A549 (cell line): ENCODE results near the gene WASF2. TPM values are rescaled to one million over a fixed set of nuclear protein-coding genes. Genes with fewer than 3 reads are reported as not detected.

ENCODE experiments used
- ATAC-seq, 2 experiments: fragments of 200-7000 bp in 1 of 2; fragments of >200 bp in 1 of 2; cut with Nextera tagmentation in 1 of 2; cut with Tn5 transposase in 1 of 2; 3 replicates each; pipeline versions ENCODE4 v1.8.0 to v1.9.1; 2018 to 2020; ENCODE audit warnings: mild to moderate bottlenecking in 1 of 2, moderate library complexity in 1 of 2
- CTCF ChIA-PET: fragments of 300-600 bp; sonication (Branson Sonifier 250); formaldehyde crosslinking; extraction: SDS; loops from one replicate; lab custom pipeline; 2021; ENCODE audit warnings: antibody characterized with exemption, inconsistent platforms; lab: Yijun Ruan, JAX
- POLR2A ChIA-PET: fragments of 350-600 bp; formaldehyde crosslinking; extraction: SDS; loops from one replicate; lab custom pipeline; 2021; ENCODE audit warnings: antibody characterized with exemption, inconsistent platforms; lab: Yijun Ruan, JAX
- DNase-seq, 2 experiments: peaks; one replicate each; pipeline versions ENCODE4 v3.0.0 to v3.0.0-alpha.2; 2011 to 2016; ENCODE audit warnings: low read depth in 1 of 2, low spot score in 1 of 2
- FAIRE-seq: peaks from 2 replicates; lab custom pipeline; 2011; peaks lifted over from hg19 to GRCh38; lab: Jason Lieb, UNC
- H3K27ac ChIP-seq, 2 experiments: fragments of >200 bp; sonication (Bioruptor Twin); formaldehyde crosslinking; 3 replicates each; pipeline ENCODE4 v1.5.1; 2016 to 2017
- H3K4me1 ChIP-seq: fragments of >200 bp; sonication (Bioruptor Twin); formaldehyde crosslinking; 3 replicates; pipeline ENCODE4 v1.6.1; 2016
- H3K4me2 ChIP-seq: fragments of >200 bp; sonication (Bioruptor Twin); formaldehyde crosslinking; 3 replicates; pipeline ENCODE4 v1.6.1; 2016
- H3K4me3 ChIP-seq: fragments of >200 bp; sonication (Bioruptor Twin); formaldehyde crosslinking; 3 replicates; pipeline ENCODE4 v1.5.1; 2016
- H3K9me3 ChIP-seq: fragments of >200 bp; sonication (Bioruptor Twin); formaldehyde crosslinking; 3 replicates; pipeline ENCODE4 v1.6.1; 2016
- CEBPB ChIP-seq, 2 experiments: fragments of >200 bp in 1 of 2; sonication (Bioruptor Twin) in 1 of 2; formaldehyde crosslinking in 1 of 2; IDR thresholded peaks; 2 replicates each; pipeline ENCODE4 v1.6.1; 2012 to 2016
- CHD2 ChIP-seq: fragments of 150-350 bp; IDR thresholded peaks from 2 replicates; pipeline ENCODE4 v1.6.1; 2014; ENCODE audit warnings: low read length; ENCODE audit not compliant: partially characterized antibody
- CHD4 ChIP-seq: fragments of 200-600 bp; sonication (generic); IDR thresholded peaks from 2 replicates; pipeline ENCODE4 v1.6.1; 2016; ENCODE audit warnings: antibody characterized with exemption, mild to moderate bottlenecking, borderline replicate concordance
- EHF ChIP-seq: fragments of 250-450 bp; sonication (Bioruptor Pico); IDR thresholded peaks from 2 replicates; pipeline ENCODE4 v1.5.0; 2020; ENCODE audit warnings: mild to moderate bottlenecking
- EHMT2 ChIP-seq: fragments of 200-600 bp; sonication (generic); IDR thresholded peaks from 2 replicates; pipeline ENCODE4 v1.6.1; 2016; ENCODE audit warnings: antibody characterized with exemption, low read depth, mild to moderate bottlenecking, moderate library complexity
- EP300 ChIP-seq, 2 experiments: fragments of >200 bp; sonication (Bioruptor Twin); formaldehyde crosslinking; IDR thresholded peaks; 2 replicates in 1 of 2; 3 replicates in 1 of 2; pipeline ENCODE4 v1.6.1; 2016 to 2017
- HDAC2 ChIP-seq: fragments of 200-600 bp; sonication (generic); IDR thresholded peaks from 2 replicates; pipeline ENCODE4 v1.6.1; 2016
- HOXA7 ChIP-seq: fragments of 250-450 bp; sonication (Bioruptor Pico); IDR thresholded peaks from 2 replicates; pipeline ENCODE4 v1.5.0; 2020; ENCODE audit warnings: mild to moderate bottlenecking, moderate library complexity
- HOXB5 ChIP-seq: fragments of 250-450 bp; sonication (Bioruptor Pico); IDR thresholded peaks from 2 replicates; pipeline ENCODE4 v1.5.0; 2020; ENCODE audit warnings: mild to moderate bottlenecking, moderate library complexity
- JUNB ChIP-seq: fragments of >200 bp; sonication (Bioruptor Twin); formaldehyde crosslinking; IDR thresholded peaks from 2 replicates; pipeline ENCODE4 v1.6.1; 2016
- KDM1A ChIP-seq: fragments of 200-600 bp; sonication (generic); IDR thresholded peaks from 2 replicates; pipeline ENCODE4 v1.6.1; 2016; ENCODE audit warnings: low read depth, mild to moderate bottlenecking
- KDM5A ChIP-seq: fragments of 200-600 bp; sonication (generic); IDR thresholded peaks from 2 replicates; pipeline ENCODE4 v1.6.1; 2016; ENCODE audit warnings: antibody characterized with exemption, mild to moderate bottlenecking
- MAFK ChIP-seq: fragments of 450-650 bp; IDR thresholded peaks from 2 replicates; pipeline ENCODE4 v1.6.1; 2014; ENCODE audit not compliant: partially characterized antibody
- MYC ChIP-seq: IDR thresholded peaks from 2 replicates; pipeline ENCODE4 v1.6.1; 2012; ENCODE audit warnings: mild to moderate bottlenecking, inconsistent platforms, low read length, improper control_type of control experiment, borderline replicate concordance
- NFE2L2 ChIP-seq: fragments of 150-350 bp; conservative IDR thresholded peaks from 2 replicates; pipeline ENCODE4 v1.6.1; 2014; ENCODE audit warnings: low read length
- NR3C1 ChIP-seq: fragments of >200 bp; sonication (Bioruptor Twin); formaldehyde crosslinking; IDR thresholded peaks from 3 replicates; pipeline ENCODE4 v1.6.1; 2017
- POLR2A ChIP-seq: IDR thresholded peaks from 2 replicates; pipeline ENCODE4 v1.6.1; 2012; ENCODE audit warnings: mild to moderate bottlenecking, low read length
- POLR2AphosphoS2 ChIP-seq: conservative IDR thresholded peaks from 2 replicates; pipeline ENCODE4 v1.6.1; 2012; ENCODE audit warnings: low read length, improper control_type of control experiment, inconsistent platforms
- RCOR1 ChIP-seq: fragments of 150-350 bp; IDR thresholded peaks from 2 replicates; pipeline ENCODE4 v1.6.1; 2014; ENCODE audit warnings: antibody characterized with exemption, low read length, low read depth
- SREBF2 ChIP-seq: fragments of 450-650 bp; IDR thresholded peaks from 2 replicates; pipeline ENCODE4 v1.6.1; 2014; ENCODE audit warnings: mild to moderate bottlenecking, moderate library complexity
- TP53 ChIP-seq: fragments of 250-450 bp; sonication (Bioruptor Pico); IDR thresholded peaks from 2 replicates; pipeline ENCODE4 v1.5.0; 2021; ENCODE audit warnings: mild to moderate bottlenecking, moderate library complexity
- ZC3H11A ChIP-seq: fragments of 450-650 bp; IDR thresholded peaks from 2 replicates; pipeline ENCODE4 v1.6.1; 2014; ENCODE audit warnings: antibody characterized with exemption, mild to moderate bottlenecking
- ZFP36 ChIP-seq: fragments of 450-650 bp; IDR thresholded peaks from 2 replicates; pipeline ENCODE4 v1.6.1; 2014; ENCODE audit warnings: borderline replicate concordance; ENCODE audit not compliant: partially characterized antibody
- ZSCAN20 ChIP-seq: fragments of 250-450 bp; sonication (Bioruptor Pico); IDR thresholded peaks from 2 replicates; pipeline ENCODE4 v1.8.0; 2022; ENCODE audit warnings: mild to moderate bottlenecking, moderate library complexity
- WGBS: methylation state at CpG from one replicate; pipeline ENCODE4 v1.1.6; 2017; ENCODE audit errors: missing lambda C conversion rate; 5-methylcytosine and 5-hydroxymethylcytosine counted together
- polyA plus RNA-seq, 4 experiments: library from polyadenylated mRNA; depleted of rRNA in 3 of 4; stranded (reverse); fragments of >200 nt; fragmentation: RNase III in 1 of 4; extraction: RNeasy Plus Mini Kit Qiagen cat#74134 plus additional on column Dnase treatment in 1 of 4; gene quantifications; 2 replicates in 3 of 4; 3 replicates in 1 of 4; pipeline ENCODE4 v1.2.3, GENCODE V29; 2011 to 2017
- TF ChIP-seq, protein P1 (sequence below): IDR thresholded peaks from 2 replicates; pipeline ENCODE4 v1.6.1; 2012
- TF ChIP-seq, protein P2 (sequence below): fragments of 450-650 bp; IDR thresholded peaks from 2 replicates; pipeline ENCODE4 v1.6.1; 2014; ENCODE audit warnings: antibody characterized with exemption

The WASF2 gene
- polyA plus RNA-seq, 2 of the 4 experiments (the other 2 are of a cell fraction) = 22.7 to 44.9 TPM

DNA sequence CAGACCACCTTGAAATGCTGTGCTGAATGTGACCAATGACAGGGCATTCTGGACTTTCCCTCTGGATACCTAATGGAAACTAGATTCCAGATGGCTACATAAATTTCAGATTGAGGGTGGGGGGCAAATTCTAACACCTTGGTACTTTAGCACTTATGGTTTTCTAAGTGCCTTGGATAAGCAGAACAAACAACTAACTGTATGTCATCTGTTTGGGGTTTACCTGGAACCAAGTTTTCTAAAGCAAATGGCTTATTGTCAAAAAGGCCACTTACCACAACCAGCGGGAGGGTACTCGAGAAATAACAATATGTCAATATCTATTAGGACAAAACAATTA is 58.4 kb downstream of the WASF2 start:
- DNase-seq (no peak), ATAC-seq (no peak), FAIRE-seq (no peak)
- Histone ChIP-seq H3K4me1 (peaks cover 15% of the 10 kb centered on the region), H3K27ac (no peak overlapping the region), H3K9me3 (no peaks in the 10 kb centered on the region), H3K4me3 (no peak overlapping the region), H3K4me2 (no peak overlapping the region)
- TF ChIP-seq, protein P1, sequence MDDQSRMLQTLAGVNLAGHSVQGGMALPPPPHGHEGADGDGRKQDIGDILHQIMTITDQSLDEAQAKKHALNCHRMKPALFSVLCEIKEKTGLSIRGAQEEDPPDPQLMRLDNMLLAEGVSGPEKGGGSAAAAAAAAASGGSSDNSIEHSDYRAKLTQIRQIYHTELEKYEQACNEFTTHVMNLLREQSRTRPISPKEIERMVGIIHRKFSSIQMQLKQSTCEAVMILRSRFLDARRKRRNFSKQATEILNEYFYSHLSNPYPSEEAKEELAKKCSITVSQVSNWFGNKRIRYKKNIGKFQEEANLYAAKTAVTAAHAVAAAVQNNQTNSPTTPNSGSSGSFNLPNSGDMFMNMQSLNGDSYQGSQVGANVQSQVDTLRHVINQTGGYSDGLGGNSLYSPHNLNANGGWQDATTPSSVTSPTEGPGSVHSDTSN = no peak
- no peak for TF ChIP-seq EHMT2
- no peak for TF ChIP-seq ZFP36
- no peak for TF ChIP-seq HDAC2
- no peak for TF ChIP-seq CEBPB (IDR thresholded peaks at IDR 0.05)
- no peak for TF ChIP-seq KDM1A
- TF ChIP-seq SREBF2 = no peak
- no peak for TF ChIP-seq TP53 (CRISPR knock-in tag)
- no peak for TF ChIP-seq CHD2
- no peak for TF ChIP-seq ZC3H11A
- TF ChIP-seq CHD4 = no peak
- TF ChIP-seq, protein P2, sequence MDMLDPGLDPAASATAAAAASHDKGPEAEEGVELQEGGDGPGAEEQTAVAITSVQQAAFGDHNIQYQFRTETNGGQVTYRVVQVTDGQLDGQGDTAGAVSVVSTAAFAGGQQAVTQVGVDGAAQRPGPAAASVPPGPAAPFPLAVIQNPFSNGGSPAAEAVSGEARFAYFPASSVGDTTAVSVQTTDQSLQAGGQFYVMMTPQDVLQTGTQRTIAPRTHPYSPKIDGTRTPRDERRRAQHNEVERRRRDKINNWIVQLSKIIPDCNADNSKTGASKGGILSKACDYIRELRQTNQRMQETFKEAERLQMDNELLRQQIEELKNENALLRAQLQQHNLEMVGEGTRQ = no peak
- no peak for TF ChIP-seq HOXB5 (CRISPR knock-in tag)
- TF ChIP-seq MYC = no peak
- no peak for TF ChIP-seq RCOR1
- no peak for TF ChIP-seq EHF (CRISPR knock-in tag)
- ChIA-PET POLR2A (no interaction called here), CTCF (interaction anchor here (1.3 kb wide), 1 partner anchor 16 kb away, joined by 5 read pairs; no protein-coding TSS in a partner anchor)
- 98% methylated on average over 2 of the region's 2 CpGs for WGBS

DNA sequence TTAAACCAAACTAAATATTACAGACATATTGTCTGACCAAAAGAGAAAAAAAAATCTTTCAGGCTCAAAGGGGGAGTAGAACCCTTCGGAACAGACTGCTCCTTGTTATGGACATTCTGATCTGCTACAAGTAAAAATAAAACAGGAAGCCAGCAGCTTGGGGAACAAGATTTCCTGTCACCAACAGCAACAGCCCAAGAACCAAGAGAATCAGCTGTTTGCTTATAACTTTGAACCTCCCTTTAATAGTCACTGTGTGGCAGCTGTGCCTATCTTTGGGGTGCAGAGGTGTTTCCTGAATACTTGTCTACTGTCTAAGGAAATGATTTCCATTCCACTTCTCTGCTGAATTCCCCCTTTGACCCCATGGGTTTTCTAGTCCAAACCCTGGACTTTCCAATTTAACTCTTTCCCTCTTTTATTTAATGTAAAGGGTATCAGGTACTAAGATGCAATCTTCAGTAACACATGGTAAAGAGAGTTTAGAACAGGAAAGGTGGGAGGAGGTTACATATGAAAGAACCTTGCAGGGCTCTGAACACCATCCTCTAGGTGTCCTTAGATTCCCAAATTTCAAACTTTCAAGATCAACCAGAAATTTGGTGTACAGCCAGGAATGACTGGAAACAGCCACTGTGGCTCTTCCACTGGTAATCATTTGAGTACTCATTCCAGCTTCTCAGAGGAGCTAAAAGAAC is 58.9 kb downstream of the WASF2 start:
- 86% methylated on average over 1 of the region's 1 CpG for whole genome bisulfite sequencing
- TF ChIP-seq HDAC2 (no peak), MYC (no peak), EP300 (IDR thresholded peaks at IDR 0.05) (no peak), CEBPB (IDR thresholded peaks at IDR 0.05) (no peak), ZSCAN20 (no peak), TP53 (CRISPR knock-in tag) (no peak), JUNB (no peak)
- DNase-seq (no peak), FAIRE-seq (no peak), ATAC-seq (no peak)
- Histone ChIP-seq H3K27ac (no peak overlapping the region), H3K4me3 (no peak overlapping the region), H3K4me1 (peaks cover 10% of the 10 kb centered on the region), H3K9me3 (no peaks in the 10 kb centered on the region), H3K4me2 (no peak overlapping the region)
- POLR2A ChIA-PET = no interaction called here
- CTCF ChIA-PET = interaction anchor here (0.6 to 1.3 kb wide), 3 partner anchors 15 to 61 kb away, joined by 3 to 6 read pairs (median 5); no protein-coding TSS in a partner anchor

DNA sequence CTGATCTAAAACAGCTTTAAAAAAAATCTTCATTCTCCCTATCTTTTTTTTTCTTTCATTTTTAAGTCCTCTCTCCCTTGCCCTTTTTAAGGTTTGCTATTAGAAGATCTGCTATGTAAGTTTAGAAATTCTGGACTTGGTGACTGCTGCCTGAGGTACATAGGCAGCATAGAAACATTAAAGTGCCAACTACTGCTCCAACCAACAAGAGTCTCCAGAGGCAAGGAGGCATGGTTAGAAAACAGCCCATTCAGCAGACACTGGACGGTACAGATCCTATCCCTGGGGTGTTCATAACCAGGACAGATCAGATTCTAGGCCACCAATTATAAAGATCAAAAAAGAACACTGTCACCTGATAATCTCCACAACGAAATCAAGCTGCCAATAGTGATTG is 60.9 kb downstream of the WASF2 start:
- ATAC-seq (no peak), DNase-seq (no peak), FAIRE-seq (no peak)
- CTCF ChIA-PET = interaction anchor here (1.2 to 1.5 kb wide), 6 partner anchors 11 to 178 kb away, joined by 3 to 6 read pairs (median 3); partner anchors contain the start of gene AHDC1
- Histone ChIP-seq H3K4me3 (no peak overlapping the region), H3K27ac (no peak overlapping the region), H3K4me1 (peaks cover 5% of the 10 kb centered on the region; the same call in 1 of the 3 replicates)
- TF ChIP-seq POLR2AphosphoS2 (no peak), MAFK (no peak), POLR2A (no peak), NR3C1 (no peak), NFE2L2 (no peak), KDM5A (no peak), HOXA7 (CRISPR knock-in tag) (no peak), JUNB (no peak)
- TF ChIP-seq, protein P1 = no peak
- TF ChIP-seq, all 56 proteins: peak for 0
- Histone ChIP-seq H3K9me3 (no peaks in the 10 kb centered on the region), H3K4me2 (no peak overlapping the region)
- POLR2A ChIA-PET = no interaction called here
- WGBS = 46% methylated on average over 2 of the region's 2 CpGs
